Gastrocnemius medialis (tissue), 4 donors: Measurements from ENCODE around the gene OPRL1.

Experiments used
- POLR2A ChIP-seq, 2 donors: fragments of 450-650 bp; IDR thresholded peaks; one replicate each; pipeline ENCODE4 v1.6.1; 2017; ENCODE audit warnings: antibody characterized with exemption in 2 of 2, mild to moderate bottlenecking in 2 of 2, moderate library complexity in 2 of 2
- TF ChIP-seq, protein P1 (sequence below), 5 experiments: fragments of 450-650 bp in 3 of 5; fragments of 200-600 bp in 2 of 5; sonication (generic) in 2 of 5; IDR thresholded peaks in 4 of 5; conservative IDR thresholded peaks in 1 of 5; 1 replicate in 4 of 5; 2 replicates in 1 of 5; pipeline ENCODE4 v1.5.1; 2016 to 2019; ENCODE audit warnings: antibody characterized with exemption in 5 of 5, mild to moderate bottlenecking in 3 of 5, moderate library complexity in 3 of 5

DNA sequence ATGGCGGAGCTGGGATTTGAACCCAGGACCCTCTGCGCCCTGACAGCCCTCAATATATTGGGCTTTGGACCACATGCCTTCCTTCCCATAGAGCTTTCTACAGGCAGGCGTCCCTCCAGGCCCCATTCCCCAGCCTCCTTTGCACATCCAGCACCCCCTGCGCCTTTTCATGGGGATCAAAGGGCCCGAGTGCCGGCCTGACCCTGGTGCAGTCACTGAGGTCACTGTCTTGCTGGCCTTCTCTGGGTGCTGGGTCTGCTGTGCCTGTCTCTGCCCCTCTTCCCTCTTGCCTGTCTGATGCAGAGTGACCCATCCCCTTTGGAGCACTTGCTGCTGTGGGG, 1.7 kb downstream of the OPRL1 start:
- TF ChIP-seq, protein P1, sequence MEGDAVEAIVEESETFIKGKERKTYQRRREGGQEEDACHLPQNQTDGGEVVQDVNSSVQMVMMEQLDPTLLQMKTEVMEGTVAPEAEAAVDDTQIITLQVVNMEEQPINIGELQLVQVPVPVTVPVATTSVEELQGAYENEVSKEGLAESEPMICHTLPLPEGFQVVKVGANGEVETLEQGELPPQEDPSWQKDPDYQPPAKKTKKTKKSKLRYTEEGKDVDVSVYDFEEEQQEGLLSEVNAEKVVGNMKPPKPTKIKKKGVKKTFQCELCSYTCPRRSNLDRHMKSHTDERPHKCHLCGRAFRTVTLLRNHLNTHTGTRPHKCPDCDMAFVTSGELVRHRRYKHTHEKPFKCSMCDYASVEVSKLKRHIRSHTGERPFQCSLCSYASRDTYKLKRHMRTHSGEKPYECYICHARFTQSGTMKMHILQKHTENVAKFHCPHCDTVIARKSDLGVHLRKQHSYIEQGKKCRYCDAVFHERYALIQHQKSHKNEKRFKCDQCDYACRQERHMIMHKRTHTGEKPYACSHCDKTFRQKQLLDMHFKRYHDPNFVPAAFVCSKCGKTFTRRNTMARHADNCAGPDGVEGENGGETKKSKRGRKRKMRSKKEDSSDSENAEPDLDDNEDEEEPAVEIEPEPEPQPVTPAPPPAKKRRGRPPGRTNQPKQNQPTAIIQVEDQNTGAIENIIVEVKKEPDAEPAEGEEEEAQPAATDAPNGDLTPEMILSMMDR (IDR thresholded peaks at IDR 0.05 in 4 of 5, conservative IDR thresholded peaks at IDR 0.05 in 1 of 5), result no peak
- no peak for TF ChIP-seq POLR2A (IDR thresholded peaks at IDR 0.05)
